Measurements from ENCODE around the gene ZSCAN5B.
"Not testable (repeated sequence)": the region's sequence is repeated elsewhere in the genome, so short reads cannot be mapped to it uniquely, and the experiment has no call there.

ZSCAN5B gene

GRCh38 chr19:56217039-56217949 lies 19.7 kb upstream of the ZSCAN5B start:
- DNase-seq (ENCODE audit: low spot score) = no peak
- H3K4me3 ChIP-seq = peak overlapping the region; percentile 64
- no peak for TF ChIP-seq CTCF (IDR thresholded peaks at IDR 0.05)
- H3K27ac ChIP-seq = no peak overlapping the region

DNA sequence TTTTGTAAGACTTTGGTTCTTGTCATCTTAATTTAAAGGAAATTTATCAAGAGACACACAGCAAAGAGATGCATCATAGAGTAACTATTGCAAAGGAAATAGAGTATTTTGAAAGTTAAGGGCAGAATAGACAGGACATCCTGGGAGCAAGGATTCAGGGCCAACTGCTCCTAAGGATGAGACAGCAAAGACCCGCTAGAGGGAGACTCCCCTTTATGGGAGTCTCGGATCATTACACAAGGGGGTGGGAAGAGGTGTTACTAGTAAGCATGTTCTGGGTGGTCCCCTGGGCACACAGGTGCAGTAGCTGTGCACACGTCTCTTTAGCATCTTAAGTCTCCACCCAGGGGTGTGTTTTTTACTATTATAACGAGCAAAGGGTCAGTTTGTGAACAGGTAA lies 14.1 kb upstream of the ZSCAN5B start:
- no peak for DNase-seq (ENCODE audit: low spot score)
- Histone ChIP-seq H3K4me3 (no peak overlapping the region), H3K27ac (no peak overlapping the region)
- TF ChIP-seq CTCF (IDR thresholded peaks at IDR 0.05) = no peak

- DNase-seq (ENCODE audit: low spot score); H3K4me3 ChIP-seq; H3K27ac ChIP-seq: not testable (repeated sequence)
Measured at GRCh38 chr19:56210036-56210435, 12.5 kb upstream of the ZSCAN5B start.

DNA sequence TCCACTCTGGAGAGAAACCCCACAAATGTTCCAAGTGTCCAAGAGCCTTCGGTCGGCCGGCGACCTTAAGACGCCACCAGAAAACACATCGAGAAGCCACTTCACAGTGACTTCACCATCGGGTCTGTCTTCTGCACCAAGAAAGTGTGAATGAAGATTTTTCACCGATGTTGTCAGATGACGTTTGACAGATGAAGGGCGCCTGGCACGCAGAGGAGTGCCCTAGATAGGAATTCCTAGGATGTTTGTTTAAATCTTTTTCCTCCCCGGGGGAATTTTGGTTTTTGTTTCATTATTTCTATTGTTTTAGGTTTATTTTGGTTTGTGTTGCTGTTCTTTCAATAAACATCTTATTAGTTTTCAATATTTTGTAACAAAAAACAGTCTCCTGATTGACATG lies 11.5 kb upstream of the ZSCAN5B start:
- no peak for TF ChIP-seq CTCF (IDR thresholded peaks at IDR 0.05)
- no peak for DNase-seq (ENCODE audit: low spot score)
- no peak overlapping the region for H3K27ac ChIP-seq
- H3K4me3 ChIP-seq = no peak overlapping the region

GRCh38 chr19:56207581-56207980 lies 10.0 kb upstream of the ZSCAN5B start:
- not testable (repeated sequence) for DNase-seq (ENCODE audit: low spot score); H3K4me3 ChIP-seq; H3K27ac ChIP-seq

- no peak for TF ChIP-seq CTCF (IDR thresholded peaks at IDR 0.05)
Measured at GRCh38 chr19:56201973-56202372, 4.4 kb upstream of the ZSCAN5B start, which contains the start of gene ZSCAN5C. Gene ZSCAN5C, plus strand, starts transcription at chr19:56202273. Its CDS starts 3,641 bp downstream, at chr19:56205914.

GRCh38 chr19:56199687-56200086 lies 2.1 kb upstream of the ZSCAN5B start:
- no peak overlapping the region for H3K27ac ChIP-seq
- TF ChIP-seq CTCF (IDR thresholded peaks at IDR 0.05) = no peak

More at GRCh38 chr19:56201973-56202372, 4.4 kb upstream of the ZSCAN5B start, which contains the start of gene ZSCAN5C:
- H3K27ac ChIP-seq = no peak within 1 kb of the TSS
- no peak for DNase-seq (ENCODE audit: low spot score)
- no peak within 1 kb of the TSS for H3K4me3 ChIP-seq

DNA sequence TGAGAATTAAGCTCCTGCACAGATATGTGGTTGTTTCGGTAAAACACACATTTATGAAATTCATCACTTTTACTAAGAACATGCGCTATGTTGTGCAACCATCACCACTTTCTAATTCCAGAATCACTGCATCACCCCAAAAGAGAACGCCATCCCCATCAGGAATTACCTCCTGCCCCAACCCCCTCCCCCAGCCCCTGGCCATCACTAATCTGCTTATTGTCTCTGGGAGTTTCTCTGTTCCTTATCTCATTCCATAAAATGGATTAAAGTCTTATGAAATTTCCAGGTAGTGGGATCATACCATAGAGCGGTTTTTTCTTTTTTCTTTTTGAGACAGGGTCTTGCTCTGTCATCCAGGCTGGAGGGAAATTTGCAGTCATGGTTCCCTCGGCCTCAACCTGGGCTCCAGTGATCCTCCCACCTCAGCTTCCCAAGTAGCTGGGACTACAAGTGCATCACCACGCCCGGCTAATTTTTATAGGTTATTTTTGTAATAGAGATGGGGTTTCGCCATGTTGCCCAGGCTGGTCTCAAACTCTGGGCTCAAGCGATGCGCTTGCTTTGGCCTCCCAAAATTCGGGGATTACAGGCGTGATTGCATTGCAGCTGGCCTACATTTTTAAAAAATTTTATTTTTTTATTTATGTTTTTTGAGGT lies 3.5 kb downstream of the ZSCAN5B start:
- Histone ChIP-seq H3K27ac (no peak overlapping the region), H3K4me3 (no peak overlapping the region)
- TF ChIP-seq CTCF (IDR thresholded peaks at IDR 0.05) = no peak
- no peak for DNase-seq (ENCODE audit: low spot score)

More at GRCh38 chr19:56199687-56200086, 2.1 kb upstream of the ZSCAN5B start:
- no peak for DNase-seq (ENCODE audit: low spot score)
- no peak overlapping the region for H3K4me3 ChIP-seq

All from coronary artery (tissue), 2 donors.